GM12801 (cell line): ENCODE data around the gene BMP8A.

Source experiments
- TF ChIP-seq, protein P1 (sequence below): IDR thresholded peaks from one replicate; pipeline ENCODE4 v1.5.1; 2011; ENCODE audit warnings: control low read depth; ENCODE audit not compliant: insufficient read length; ENCODE audit errors: extremely low read depth

Gene BMP8A

DNA sequence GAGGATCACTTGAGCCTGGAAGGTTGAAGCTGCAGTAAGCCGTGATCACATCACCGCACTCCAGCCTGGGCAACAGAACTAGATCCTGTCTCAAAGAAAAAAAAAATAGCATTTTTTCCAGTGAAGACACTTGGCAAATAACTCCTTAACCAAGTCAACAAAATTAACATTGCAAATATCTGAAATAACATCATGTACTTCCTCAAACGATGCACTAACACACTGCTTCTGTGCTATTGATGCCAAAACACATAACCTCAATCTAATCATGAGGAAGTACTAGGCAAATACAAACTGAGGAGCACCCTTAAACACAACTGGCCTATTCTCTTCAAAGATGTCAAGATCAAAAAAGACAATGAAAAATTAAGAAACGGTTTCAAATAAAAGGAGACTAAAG lies 52.9 kb downstream of the BMP8A start:
- TF ChIP-seq, protein P1, sequence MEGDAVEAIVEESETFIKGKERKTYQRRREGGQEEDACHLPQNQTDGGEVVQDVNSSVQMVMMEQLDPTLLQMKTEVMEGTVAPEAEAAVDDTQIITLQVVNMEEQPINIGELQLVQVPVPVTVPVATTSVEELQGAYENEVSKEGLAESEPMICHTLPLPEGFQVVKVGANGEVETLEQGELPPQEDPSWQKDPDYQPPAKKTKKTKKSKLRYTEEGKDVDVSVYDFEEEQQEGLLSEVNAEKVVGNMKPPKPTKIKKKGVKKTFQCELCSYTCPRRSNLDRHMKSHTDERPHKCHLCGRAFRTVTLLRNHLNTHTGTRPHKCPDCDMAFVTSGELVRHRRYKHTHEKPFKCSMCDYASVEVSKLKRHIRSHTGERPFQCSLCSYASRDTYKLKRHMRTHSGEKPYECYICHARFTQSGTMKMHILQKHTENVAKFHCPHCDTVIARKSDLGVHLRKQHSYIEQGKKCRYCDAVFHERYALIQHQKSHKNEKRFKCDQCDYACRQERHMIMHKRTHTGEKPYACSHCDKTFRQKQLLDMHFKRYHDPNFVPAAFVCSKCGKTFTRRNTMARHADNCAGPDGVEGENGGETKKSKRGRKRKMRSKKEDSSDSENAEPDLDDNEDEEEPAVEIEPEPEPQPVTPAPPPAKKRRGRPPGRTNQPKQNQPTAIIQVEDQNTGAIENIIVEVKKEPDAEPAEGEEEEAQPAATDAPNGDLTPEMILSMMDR, result no peak

DNA sequence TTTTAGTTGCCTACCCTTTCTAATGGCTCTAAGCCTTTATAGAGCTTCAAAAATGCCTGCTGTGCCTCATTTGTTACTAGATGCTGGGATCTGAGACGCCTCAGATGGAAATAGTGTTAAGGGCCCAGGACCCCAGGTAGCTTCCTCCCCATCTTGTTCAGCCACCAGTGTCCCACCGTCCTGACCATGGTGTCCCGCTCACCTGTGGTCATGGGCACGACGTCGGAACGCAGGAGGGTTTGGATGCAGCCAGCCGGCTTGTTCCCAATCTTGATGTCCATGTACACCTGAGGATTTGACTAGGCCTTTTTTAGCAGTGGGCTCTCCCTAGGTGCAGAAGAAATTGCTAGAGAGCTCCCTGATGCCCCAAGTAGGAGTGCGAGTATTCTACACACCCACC lies 54.1 kb downstream of the BMP8A start:
- TF ChIP-seq, protein P1, result no peak

DNA sequence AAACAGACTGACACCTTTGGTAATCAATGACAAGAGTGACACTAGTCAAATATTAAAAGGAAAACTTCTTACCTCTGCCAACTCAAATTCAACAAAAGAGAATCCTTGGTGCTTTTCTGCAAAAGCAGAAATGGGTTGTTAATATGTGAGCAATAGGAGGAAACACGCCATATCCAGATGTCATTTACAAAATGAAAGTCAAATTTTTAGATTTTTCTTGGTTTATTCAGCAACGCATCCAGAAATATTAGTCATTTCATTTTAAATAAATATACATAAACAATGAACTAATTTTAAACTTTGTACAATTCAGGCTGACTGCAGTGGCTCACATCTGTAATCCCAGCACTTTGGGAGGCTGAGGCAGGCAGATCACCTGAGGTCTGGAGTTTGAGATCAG lies 62.8 kb downstream of the BMP8A start:
- TF ChIP-seq, protein P1, result no peak

DNA sequence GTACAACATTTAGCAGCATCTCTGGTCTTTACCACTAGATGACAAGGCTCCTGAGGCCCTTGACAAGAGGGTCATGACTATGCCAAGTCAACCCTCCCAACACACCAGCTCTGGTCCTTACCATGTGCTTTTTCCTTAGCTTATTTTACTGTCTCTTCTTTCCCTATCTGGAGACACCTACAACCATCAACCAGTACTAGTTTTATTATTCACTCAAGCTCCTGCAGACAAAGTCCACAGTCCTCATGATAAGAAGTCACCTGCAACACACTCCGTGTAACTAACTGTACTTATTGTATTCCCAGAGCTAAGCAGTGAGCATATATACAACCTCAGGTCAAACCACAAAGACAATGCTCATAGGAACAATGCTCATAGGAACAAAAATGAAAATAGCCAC lies 69.8 kb downstream of the BMP8A start:
- TF ChIP-seq, protein P1, result no peak

DNA sequence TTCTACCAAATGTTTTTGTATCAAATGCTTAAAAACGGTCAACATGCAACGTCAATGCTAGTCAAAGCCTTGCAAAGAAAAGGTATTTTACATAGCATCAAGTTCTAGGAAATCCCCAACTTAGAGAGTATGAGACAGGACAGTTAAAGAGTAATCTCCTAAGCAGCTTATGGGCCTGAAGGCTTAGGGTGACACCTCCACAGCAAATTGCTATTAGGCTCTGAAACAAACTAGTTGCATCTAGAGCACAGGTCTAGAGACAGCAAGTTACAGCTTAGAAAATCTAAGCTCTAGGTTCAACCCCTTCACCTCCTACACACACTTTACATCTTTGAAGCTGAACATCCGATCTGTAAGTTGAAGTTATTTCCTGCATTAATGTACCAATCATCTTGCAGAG lies 71.5 kb downstream of the BMP8A start:
- TF ChIP-seq, protein P1, result no peak

DNA sequence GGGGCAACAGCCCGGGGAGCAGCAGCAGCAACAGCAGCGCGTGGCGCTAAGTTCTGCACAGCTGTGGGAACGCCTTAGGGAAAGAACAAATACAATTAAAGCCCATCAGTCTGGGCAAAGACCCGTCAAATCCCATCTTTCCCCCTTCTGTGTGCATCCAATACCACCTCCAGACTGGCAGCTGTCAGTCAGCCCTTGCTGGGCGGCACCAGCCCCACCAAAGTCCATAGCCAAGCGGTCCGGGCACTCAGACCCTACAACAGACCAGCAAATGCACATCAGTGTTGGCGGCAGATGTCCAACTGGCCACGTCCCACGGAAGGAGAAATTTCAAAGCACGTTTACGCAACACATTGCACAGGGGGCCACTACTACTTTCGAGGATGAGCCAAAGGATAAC lies 72.2 kb downstream of the BMP8A start:
- TF ChIP-seq, protein P1, result no peak

DNA sequence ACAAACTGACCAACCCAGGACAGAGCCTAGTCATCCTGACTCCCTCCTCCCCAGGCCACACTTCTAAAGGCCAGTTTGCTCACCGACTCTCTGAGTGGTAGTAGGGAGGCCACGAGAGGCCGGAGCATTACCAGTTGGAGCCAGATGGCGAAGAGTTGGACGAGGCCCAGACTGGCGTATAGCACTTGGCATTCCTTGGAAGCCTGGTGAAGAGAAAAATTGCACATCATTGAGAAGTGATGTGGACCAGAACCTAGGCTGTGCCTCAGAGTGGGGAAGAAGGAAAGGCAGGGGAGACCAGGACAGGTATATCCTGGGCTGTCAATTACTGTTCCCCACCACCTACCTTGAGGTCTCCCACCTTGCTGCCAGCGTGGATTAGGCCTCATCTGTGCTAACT lies 72.9 kb downstream of the BMP8A start:
- TF ChIP-seq, protein P1, result no peak

DNA sequence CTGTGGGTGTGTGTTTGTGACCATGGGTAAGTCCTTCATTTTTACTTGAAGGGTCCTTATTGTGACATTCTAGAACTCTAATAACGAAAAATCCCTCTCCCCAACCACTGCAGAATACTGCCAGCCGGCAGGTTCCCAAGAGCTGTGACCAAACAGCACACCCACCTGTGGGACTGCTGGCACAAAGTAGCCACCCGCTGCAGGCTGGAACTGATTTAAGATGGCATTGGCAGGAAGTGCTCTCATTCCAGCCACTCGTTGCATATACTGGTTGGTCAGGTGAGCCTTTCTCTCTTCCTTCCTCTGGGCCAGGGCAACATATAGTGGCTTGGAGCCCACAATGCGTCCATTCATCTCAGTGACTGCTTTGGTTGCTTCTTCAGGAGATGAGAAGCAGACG lies 73.5 kb downstream of the BMP8A start:
- TF ChIP-seq, protein P1, result no peak
